Activated gamma-delta T cell treated with Interleukin-2 at 50 U/mL for 16 hours (primary cell): Measurements from ENCODE around the gene POLDIP3.

ENCODE experiments used
- DNase-seq: peaks from one replicate; pipeline ENCODE4 v3.0.0-alpha.2; 2020

POLDIP3 gene

GRCh38 chr22:42641801-42642413, 27.2 kb upstream of the POLDIP3 start:
- DNase-seq: no peak

GRCh38 chr22:42639541-42640241, 25.0 kb upstream of the POLDIP3 start:
- DNase-seq: no peak

- no peak for DNase-seq
These were observed 22.9 kb upstream of the POLDIP3 start for GRCh38 chr22:42637555-42637954.

- no peak for DNase-seq
These were observed 21.8 kb upstream of the POLDIP3 start for GRCh38 chr22:42636506-42636905.

- DNase-seq: no peak
These were observed 20.8 kb upstream of the POLDIP3 start for GRCh38 chr22:42635531-42635930.

GRCh38 chr22:42633013-42633412, 18.3 kb upstream of the POLDIP3 start:
- DNase-seq: no peak

GRCh38 chr22:42632096-42632495, 17.4 kb upstream of the POLDIP3 start:
- DNase-seq: no peak

- no peak for DNase-seq
These were observed 16.4 kb upstream of the POLDIP3 start for GRCh38 chr22:42630901-42631602.

- DNase-seq: no peak
These were observed 15.5 kb upstream of the POLDIP3 start for GRCh38 chr22:42630211-42630610.

GRCh38 chr22:42627981-42628380, 13.3 kb upstream of the POLDIP3 start:
- DNase-seq: no peak

- DNase-seq: no peak
These were observed 12.4 kb upstream of the POLDIP3 start for GRCh38 chr22:42626951-42627625.

GRCh38 chr22:42626431-42626830, 11.7 kb upstream of the POLDIP3 start:
- DNase-seq: no peak

GRCh38 chr22:42625416-42625815, 10.7 kb upstream of the POLDIP3 start:
- DNase-seq: no peak

- no peak for DNase-seq
These were observed 9.9 kb upstream of the POLDIP3 start for GRCh38 chr22:42624551-42625106.

GRCh38 chr22:42623756-42624441, 9.2 kb upstream of the POLDIP3 start:
- DNase-seq: no peak

- DNase-seq: no peak
These were observed 8.6 kb upstream of the POLDIP3 start for GRCh38 chr22:42623301-42623751.

GRCh38 chr22:42622061-42622710, 7.5 kb upstream of the POLDIP3 start:
- DNase-seq: no peak

GRCh38 chr22:42621505-42622002, 6.9 kb upstream of the POLDIP3 start:
- peak; percentile 46 for DNase-seq

GRCh38 chr22:42620084-42620483, 5.4 kb upstream of the POLDIP3 start:
- no peak for DNase-seq

- DNase-seq: no peak
These were observed 4.8 kb upstream of the POLDIP3 start for GRCh38 chr22:42619261-42620063.
